Measurements from ENCODE around the gene DUSP8.

DUSP8 gene

GRCh38 chr11:1516273-1517067 is 55.6 kb downstream of the DUSP8 start:
- no peak overlapping the region for H3K4me3 ChIP-seq (ENCODE audit: low read length, poor library complexity, severe bottlenecking)
- no peak overlapping the region for H2AFZ ChIP-seq (ENCODE audit: low read length)
- peaks cover 44% of the 10 kb centered on the region for H4K20me1 ChIP-seq (ENCODE audit: insufficient read depth, low read length, poor library complexity, severe bottlenecking)
- no peaks in the 10 kb centered on the region for H3K4me1 ChIP-seq (ENCODE audit: insufficient read depth, low read length, poor library complexity, severe bottlenecking)
- no peaks in the 10 kb centered on the region for H3F3A ChIP-seq (ENCODE audit: low read depth)
- TF ChIP-seq EZH2phosphoT487 (IDR thresholded peaks at IDR 0.05; ENCODE audit: borderline replicate concordance) (no peak), CTCF (conservative IDR thresholded peaks at IDR 0.05; ENCODE audit: low read length) (no peak)
- H3K9me3 ChIP-seq (ENCODE audit: insufficient read depth, low read depth, low read length), result no peaks in the 10 kb centered on the region
- no peaks in the 10 kb centered on the region for H3K9me2 ChIP-seq (replicated peaks; ENCODE audit: low read depth, low read length)
- H3K36me3 ChIP-seq (ENCODE audit: insufficient read depth, low read length), result no peaks in the 10 kb centered on the region
- no peak overlapping the region for H3K9ac ChIP-seq (ENCODE audit: low read depth, low read length, poor library complexity, severe bottlenecking)
- no peak overlapping the region for H3K4me2 ChIP-seq (ENCODE audit: low read depth, low read length, poor library complexity, severe bottlenecking)
- H3K27me3 ChIP-seq (ENCODE audit: insufficient read depth, low read length, poor library complexity, severe bottlenecking), result no peaks in the 10 kb centered on the region
- peaks cover 41% of the 10 kb centered on the region; the same call in 1 of the 2 replicates for H3K79me2 ChIP-seq (ENCODE audit: insufficient read depth, low read length)

- Histone ChIP-seq H3K9ac (ENCODE audit: low read depth, low read length, poor library complexity, severe bottlenecking) (no peak overlapping the region), H3K4me2 (ENCODE audit: low read depth, low read length, poor library complexity, severe bottlenecking) (no peak overlapping the region), H3K4me3 (ENCODE audit: low read length, poor library complexity, severe bottlenecking) (no peak overlapping the region), H3K4me1 (ENCODE audit: insufficient read depth, low read length, poor library complexity, severe bottlenecking) (no peaks in the 10 kb centered on the region), H3K9me2 (replicated peaks; ENCODE audit: low read depth, low read length) (no peaks in the 10 kb centered on the region), H3K36me3 (ENCODE audit: insufficient read depth, low read length) (no peaks in the 10 kb centered on the region), H3K27me3 (ENCODE audit: insufficient read depth, low read length, poor library complexity, severe bottlenecking) (no peaks in the 10 kb centered on the region), H3F3A (ENCODE audit: low read depth) (no peaks in the 10 kb centered on the region), H3K79me2 (ENCODE audit: insufficient read depth, low read length) (peaks cover 42% of the 10 kb centered on the region; the same call in 1 of the 2 replicates), H4K20me1 (ENCODE audit: insufficient read depth, low read length, poor library complexity, severe bottlenecking) (peaks cover 36% of the 10 kb centered on the region), H3K9me3 (ENCODE audit: insufficient read depth, low read depth, low read length) (no peaks in the 10 kb centered on the region), H2AFZ (ENCODE audit: low read length) (no peak overlapping the region)
- TF ChIP-seq CTCF (conservative IDR thresholded peaks at IDR 0.05; ENCODE audit: low read length), result peak; percentile 80
- TF ChIP-seq EZH2phosphoT487 (IDR thresholded peaks at IDR 0.05; ENCODE audit: borderline replicate concordance), result no peak
These were observed 56.7 kb downstream of the DUSP8 start for GRCh38 chr11:1515082-1516060.

DNA sequence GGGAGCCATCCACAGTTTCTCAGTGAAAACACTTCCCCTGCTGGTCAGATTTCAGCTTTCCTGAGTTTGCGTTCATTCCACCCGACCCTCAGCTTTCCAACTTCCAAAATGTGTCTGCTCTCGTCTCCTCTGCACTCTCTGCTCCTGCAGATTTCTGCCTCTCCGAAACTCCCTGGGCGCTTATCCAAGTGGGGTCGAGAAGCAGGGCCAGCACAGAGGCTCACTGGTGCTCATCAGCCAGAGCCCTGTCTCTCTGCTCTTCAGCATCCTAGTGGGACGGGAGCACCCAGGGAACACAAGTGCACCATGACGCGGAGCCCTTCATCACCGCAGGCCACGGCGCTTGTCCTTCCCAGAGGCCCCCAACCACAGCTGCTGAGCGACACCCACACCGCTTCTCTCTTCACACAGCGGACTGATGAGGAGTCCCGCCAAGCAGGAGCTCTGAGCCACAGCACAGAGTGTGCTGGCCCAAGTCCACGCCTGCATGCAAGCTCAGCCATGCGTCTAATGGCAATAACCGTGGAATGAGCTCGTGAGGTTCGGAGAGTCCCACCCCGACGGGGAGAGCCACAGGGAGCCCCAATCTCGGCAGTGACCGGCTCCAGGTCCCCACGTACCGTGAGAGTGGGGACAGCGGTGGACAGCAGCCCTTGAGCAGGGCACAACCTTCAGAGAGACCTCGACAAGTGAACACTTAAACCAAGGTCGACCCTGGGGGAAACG is 57.6 kb downstream of the DUSP8 start:
- Histone ChIP-seq H3K27me3 (ENCODE audit: insufficient read depth, low read length, poor library complexity, severe bottlenecking) (no peaks in the 10 kb centered on the region), H3K9ac (ENCODE audit: low read depth, low read length, poor library complexity, severe bottlenecking) (no peak overlapping the region), H3F3A (ENCODE audit: low read depth) (no peaks in the 10 kb centered on the region), H3K79me2 (ENCODE audit: insufficient read depth, low read length) (peaks cover 38% of the 10 kb centered on the region; the same call in 1 of the 2 replicates), H3K4me3 (ENCODE audit: low read length, poor library complexity, severe bottlenecking) (no peak overlapping the region), H3K9me2 (replicated peaks; ENCODE audit: low read depth, low read length) (no peaks in the 10 kb centered on the region), H3K36me3 (ENCODE audit: insufficient read depth, low read length) (no peaks in the 10 kb centered on the region), H3K9me3 (ENCODE audit: insufficient read depth, low read depth, low read length) (no peaks in the 10 kb centered on the region), H3K4me2 (ENCODE audit: low read depth, low read length, poor library complexity, severe bottlenecking) (no peak overlapping the region), H2AFZ (ENCODE audit: low read length) (no peak overlapping the region), H3K4me1 (ENCODE audit: insufficient read depth, low read length, poor library complexity, severe bottlenecking) (no peaks in the 10 kb centered on the region), H4K20me1 (ENCODE audit: insufficient read depth, low read length, poor library complexity, severe bottlenecking) (peaks cover 32% of the 10 kb centered on the region)
- TF ChIP-seq CTCF (conservative IDR thresholded peaks at IDR 0.05; ENCODE audit: low read length) (no peak), EZH2phosphoT487 (IDR thresholded peaks at IDR 0.05; ENCODE audit: borderline replicate concordance) (no peak)
